IMR-90 (cell line): ENCODE data around the gene DCAF15. TPM values are rescaled to one million over a fixed set of nuclear protein-coding genes. Genes with fewer than 3 reads are reported as not detected.

Experiments
- ATAC-seq: fragments of 200-7000 bp; cut with Tn5 transposase; 2 replicates; pipeline ENCODE4 v1.9.1; 2020; ENCODE audit warnings: low read depth, mild to moderate bottlenecking, moderate library complexity
- BruUV-seq: library from RNA; stranded (reverse); fragments of 400-500 nt; replicated peaks from 2 replicates; lab custom pipeline; 2021; lab: Mats Ljungman, UMichigan
- CTCF ChIA-PET: fragments of 300-600 bp; formaldehyde crosslinking; extraction: SDS; loops from one replicate; lab custom pipeline; 2021; ENCODE audit warnings: antibody characterized with exemption; lab: Yijun Ruan, JAX
- POLR2A ChIA-PET: fragments of 300-600 bp; sonication (Branson Sonifier 250); formaldehyde crosslinking; loops from one replicate; lab custom pipeline; 2022; ENCODE audit warnings: antibody characterized with exemption; ENCODE audit not compliant: unreplicated experiment; lab: Charles Lee
- DNase-seq: peaks from one replicate; pipeline ENCODE4 v3.0.0; 2013
- H2AFZ ChIP-seq: replicated peaks from 2 replicates; pipeline ENCODE3; 2013; ENCODE audit warnings: low read length, mild to moderate bottlenecking; ENCODE audit not compliant: poor library complexity
- H2AK5ac ChIP-seq: 2 replicates; pipeline ENCODE4 v1.6.1; 2013; ENCODE audit warnings: low read depth, low read length, inconsistent platforms
- H2AK9ac ChIP-seq: replicated peaks from 2 replicates; pipeline ENCODE3; 2013; ENCODE audit warnings: mild to moderate bottlenecking, low read depth, low read length, moderate library complexity; ENCODE audit not compliant: poor library complexity
- H2BK120ac ChIP-seq: 2 replicates; pipeline ENCODE4 v1.6.1; 2013; ENCODE audit warnings: low read depth, low read length, inconsistent platforms
- H2BK15ac ChIP-seq: 3 replicates; pipeline ENCODE4 v1.6.1; 2013; ENCODE audit warnings: low read depth, low read length, inconsistent platforms
- H2BK20ac ChIP-seq: 2 replicates; pipeline ENCODE4 v1.6.1; 2013; ENCODE audit warnings: low read depth, mild to moderate bottlenecking, inconsistent platforms, low read length, moderate library complexity
- H2BK5ac ChIP-seq: 2 replicates; pipeline ENCODE4 v1.6.1; 2013; ENCODE audit warnings: mild to moderate bottlenecking, low read depth, low read length, inconsistent platforms; ENCODE audit not compliant: poor library complexity, severe bottlenecking
- H3K14ac ChIP-seq: replicated peaks from 2 replicates; pipeline ENCODE4 v1.6.1; 2013; ENCODE audit warnings: low read depth, low read length, inconsistent platforms
- H3K18ac ChIP-seq: 2 replicates; pipeline ENCODE4 v1.6.1; 2013; ENCODE audit warnings: low read depth, low read length, control low read depth
- H3K23ac ChIP-seq: 2 replicates; pipeline ENCODE4 v1.6.1; 2013; ENCODE audit warnings: low read depth, low read length, inconsistent platforms
- H3K27ac ChIP-seq: 2 replicates; pipeline ENCODE4 v1.5.1; 2013; ENCODE audit warnings: mild to moderate bottlenecking, control low read depth, low read length; ENCODE audit not compliant: insufficient read depth
- H3K27me3 ChIP-seq: 2 replicates; pipeline ENCODE4 v1.6.1; 2013; ENCODE audit warnings: low read length; ENCODE audit not compliant: control insufficient read depth, insufficient read depth
- H3K36me3 ChIP-seq: 2 replicates; pipeline ENCODE4 v1.6.1; 2013; ENCODE audit warnings: low read length, mixed read lengths; ENCODE audit not compliant: control insufficient read depth, insufficient read depth
- H3K4ac ChIP-seq: 2 replicates; pipeline ENCODE4 v1.6.1; 2013; ENCODE audit warnings: low read depth, low read length, inconsistent platforms
- H3K4me1 ChIP-seq: 2 replicates; pipeline ENCODE4 v1.6.1; 2013; ENCODE audit warnings: low read length, mixed read lengths; ENCODE audit not compliant: control insufficient read depth, insufficient read depth
- H3K4me2 ChIP-seq: 2 replicates; pipeline ENCODE4 v1.6.1; 2013; ENCODE audit warnings: low read depth, mild to moderate bottlenecking, control low read depth, low read length, moderate library complexity
- H3K4me3 ChIP-seq: 2 replicates; pipeline ENCODE4 v1.5.1; 2013; ENCODE audit warnings: low read depth, mild to moderate bottlenecking, control low read depth, low read length, moderate library complexity; ENCODE audit not compliant: insufficient read depth
- H3K56ac ChIP-seq: 2 replicates; pipeline ENCODE4 v1.6.1; 2013; ENCODE audit warnings: low read length, inconsistent platforms; ENCODE audit not compliant: insufficient read depth; ENCODE audit errors: extremely low read depth
- H3K79me1 ChIP-seq, 2 experiments: 2 replicates each; pipeline ENCODE4 v1.6.1; 2013; ENCODE audit warnings: low read length in 2 of 2, inconsistent platforms in 1 of 2, low read depth in 1 of 2
- H3K9ac ChIP-seq: 2 replicates; pipeline ENCODE4 v1.6.1; 2013; ENCODE audit warnings: low read depth, low read length, control low read depth
- H3K9me1 ChIP-seq: 2 replicates; pipeline ENCODE4 v1.6.1; 2013; ENCODE audit warnings: low read length, inconsistent platforms; ENCODE audit not compliant: insufficient read depth
- H3K9me3 ChIP-seq: 2 replicates; pipeline ENCODE4 v1.6.1; 2013; ENCODE audit warnings: low read length; ENCODE audit not compliant: control insufficient read depth, insufficient read depth
- H4K20me1 ChIP-seq: 2 replicates; pipeline ENCODE4 v1.6.1; 2013; ENCODE audit warnings: low read length, inconsistent platforms; ENCODE audit not compliant: insufficient read depth
- H4K5ac ChIP-seq: 2 replicates; pipeline ENCODE4 v1.6.1; 2013; ENCODE audit warnings: mild to moderate bottlenecking, low read depth, low read length, control low read depth
- H4K8ac ChIP-seq, 2 experiments: 2 replicates each; pipeline ENCODE4 v1.6.1; 2013; ENCODE audit warnings: low read depth in 2 of 2, low read length in 2 of 2, control low read depth in 1 of 2, inconsistent platforms in 1 of 2
- H4K91ac ChIP-seq: 2 replicates; pipeline ENCODE4 v1.6.1; 2013; ENCODE audit warnings: low read depth, low read length, inconsistent platforms; ENCODE audit not compliant: insufficient read depth
- BHLHE40 ChIP-seq: fragments of 150-350 bp; IDR thresholded peaks from 2 replicates; pipeline ENCODE4 v1.6.1; 2016; ENCODE audit warnings: mild to moderate bottlenecking, low read depth, low read length
- CEBPB ChIP-seq: IDR thresholded peaks from 2 replicates; pipeline ENCODE4 v1.6.1; 2012; ENCODE audit warnings: low read depth, low read length, improper control_type of control experiment
- CHD1 ChIP-seq: IDR thresholded peaks from 2 replicates; pipeline ENCODE4 v1.6.1; 2012; ENCODE audit warnings: low read depth, low read length, improper control_type of control experiment
- CTCF ChIP-seq: conservative IDR thresholded peaks from 2 replicates; pipeline ENCODE4 v1.5.1; 2012; ENCODE audit warnings: mild to moderate bottlenecking, low read depth, low read length, improper control_type of control experiment
- ELK1 ChIP-seq: fragments of 150-350 bp; IDR thresholded peaks from 2 replicates; pipeline ENCODE4 v1.6.1; 2016; ENCODE audit warnings: low read depth, mild to moderate bottlenecking, low read length, moderate library complexity, borderline replicate concordance
- FOS ChIP-seq: fragments of 150-350 bp; IDR thresholded peaks from 2 replicates; pipeline ENCODE4 v1.6.1; 2016; ENCODE audit warnings: low read depth, low read length
- MAFK ChIP-seq: IDR thresholded peaks from 2 replicates; pipeline ENCODE4 v1.6.1; 2012; ENCODE audit warnings: low read depth, low read length, improper control_type of control experiment
- MAZ ChIP-seq: IDR thresholded peaks from 2 replicates; pipeline ENCODE4 v1.6.1; 2012; ENCODE audit warnings: low read depth, mild to moderate bottlenecking, low read length, improper control_type of control experiment, moderate library complexity, borderline replicate concordance
- MXI1 ChIP-seq: IDR thresholded peaks from 2 replicates; pipeline ENCODE4 v1.6.1; 2012; ENCODE audit warnings: low read depth, mild to moderate bottlenecking, low read length, moderate library complexity, borderline replicate concordance
- NFE2L2 ChIP-seq: fragments of 150-350 bp; IDR thresholded peaks from 2 replicates; pipeline ENCODE4 v1.6.1; 2016; ENCODE audit warnings: low read depth, mild to moderate bottlenecking, low read length
- POLR2A ChIP-seq: IDR thresholded peaks from 2 replicates; pipeline ENCODE4 v1.6.1; 2012; ENCODE audit warnings: mild to moderate bottlenecking, low read depth, low read length
- RAD21 ChIP-seq: IDR thresholded peaks from 2 replicates; pipeline ENCODE4 v1.6.1; 2012; ENCODE audit warnings: low read length, improper control_type of control experiment
- RCOR1 ChIP-seq: IDR thresholded peaks from 2 replicates; pipeline ENCODE4 v1.6.1; 2012; ENCODE audit warnings: mild to moderate bottlenecking, low read length, improper control_type of control experiment; ENCODE audit not compliant: insufficient replicate concordance
- RFX5 ChIP-seq: IDR thresholded peaks from 2 replicates; pipeline ENCODE4 v1.8.0; 2012; ENCODE audit warnings: low read depth, mild to moderate bottlenecking, low read length, moderate library complexity
- SMC3 ChIP-seq: fragments of 150-350 bp; IDR thresholded peaks from 2 replicates; pipeline ENCODE4 v1.6.1; 2016; ENCODE audit warnings: low read depth, mild to moderate bottlenecking, antibody characterized with exemption, low read length, moderate library complexity
- USF2 ChIP-seq: fragments of 150-350 bp; IDR thresholded peaks from 2 replicates; pipeline ENCODE4 v1.6.1; 2017; ENCODE audit warnings: mild to moderate bottlenecking, antibody characterized with exemption, low read length, low read depth
- WGBS, 2 experiments: methylation state at CpG; one replicate each; pipeline versions ENCODE4 v1.1.5 to v1.1.7; 2013; ENCODE audit warnings: missing lambda C conversion rate in 2 of 2; ENCODE audit not compliant: insufficient read length in 1 of 2; ENCODE audit errors: extremely low coverage in 2 of 2; 5-methylcytosine and 5-hydroxymethylcytosine counted together
- dilution Hi-C: fragments of 300-500 bp; cut with HindIII; formaldehyde crosslinking; loops from one replicate; pipeline ENCODE4 v1.14.3; 2018; ENCODE audit warnings: low sequenced_read_pairs; ENCODE audit not compliant: unreplicated experiment
- in situ Hi-C: fragments of 300-500 bp; cut with MboI; formaldehyde crosslinking; loops from 3 replicates; pipeline ENCODE4 v1.14.3; 2019; ENCODE audit warnings: low sequenced_read_pairs, inconsistent platforms, mixed read lengths
- intact Hi-C: fragments of 100-400 bp; cut with micrococcal nuclease; formaldehyde crosslinking; loops from 2 replicates; pipeline ENCODE4 v1.10.0; 2022
- polyA plus RNA-seq, 3 experiments: library from polyadenylated mRNA; depleted of rRNA; stranded (reverse); fragments of >200 nt; gene quantifications; 2 replicates each; pipeline ENCODE4 v1.2.3, GENCODE V29; 2012; ENCODE audit warnings: low replicate concordance in 1 of 3
- total RNA-seq: library from RNA; depleted of rRNA; stranded (reverse); fragments of >200 nt; gene quantifications from 2 replicates; pipeline ENCODE4 v1.2.3, GENCODE V29; 2012

DCAF15 gene
- total and polyA plus RNA-seq, 2 of the 4 experiments (the other 2 are of a cell fraction): 6.8 to 31.0 TPM

- Histone ChIP-seq H4K91ac (no peak overlapping the region), H3K4ac (no peak overlapping the region), H2AFZ (no peak overlapping the region), H2BK15ac (no peak overlapping the region), H3K4me1 (peaks cover 3% of the 10 kb centered on the region; the same call in 1 of the 2 replicates), H2BK5ac (no peak overlapping the region), H4K5ac (no peak overlapping the region), H3K9me3 (no peaks in the 10 kb centered on the region), H2BK120ac (no peak overlapping the region), H3K36me3 (peaks cover 50% of the 10 kb centered on the region), H3K18ac (no peak overlapping the region), H2AK5ac (no peak overlapping the region), H3K79me1 (peaks cover 13 to 39% of the 10 kb centered on the region in 2 experiments), H3K27me3 (no peaks in the 10 kb centered on the region), H2AK9ac (no peak overlapping the region), H3K56ac (no peak overlapping the region), H3K9me1 (0 out of 2 replicates have a peak, but pooled peaks cover 4% of the 10 kb centered on the region), H3K4me3 (no peak overlapping the region), H4K8ac (no peak overlapping the region), H3K9ac (no peak overlapping the region), H4K20me1 (peaks cover 12% of the 10 kb centered on the region), H2BK20ac (no peak overlapping the region), H3K27ac (no peak overlapping the region), H3K14ac (no peak overlapping the region), H3K23ac (no peak overlapping the region), H3K4me2 (no peak overlapping the region)
- dilution Hi-C loops: no loop called here
- no peak for ATAC-seq
- no TSS peak for BruUV-seq
- POLR2A ChIA-PET: no interaction called here
- intact Hi-C loops: no loop called here
- CTCF ChIA-PET: no interaction called here
- TF ChIP-seq NFE2L2 (no peak), RAD21 (no peak), ELK1 (no peak), CTCF (no peak), MAFK (no peak), USF2 (no peak), MAZ (no peak), MXI1 (no peak), CEBPB (no peak), SMC3 (no peak), CHD1 (no peak), RCOR1 (no peak), POLR2A (no peak), RFX5 (no peak), BHLHE40 (no peak), FOS (no peak)
- 94% methylated on average over 3 of the region's 16 CpGs; no CpG with 5 or more reads in 1 of the 2 experiments for WGBS, 2 experiments
- in situ Hi-C loops: no loop called here
- no peak for DNase-seq
Measured at GRCh38 chr19:13956365-13956744, 4.0 kb downstream of the DCAF15 start.
